Stimulated activated CD8-positive, alpha-beta memory T cell treated with anti-CD3 and anti-CD28 coated beads, Interleukin-15, amount 100 ng/mL, for 1 hour (primary cell): Measurements from ENCODE around the gene OR51M1.

ENCODE experiments used
- DNase-seq: peaks from one replicate; pipeline ENCODE4 v3.0.0-alpha.2; 2020; ENCODE audit warnings: low read depth

The OR51M1 gene

DNA sequence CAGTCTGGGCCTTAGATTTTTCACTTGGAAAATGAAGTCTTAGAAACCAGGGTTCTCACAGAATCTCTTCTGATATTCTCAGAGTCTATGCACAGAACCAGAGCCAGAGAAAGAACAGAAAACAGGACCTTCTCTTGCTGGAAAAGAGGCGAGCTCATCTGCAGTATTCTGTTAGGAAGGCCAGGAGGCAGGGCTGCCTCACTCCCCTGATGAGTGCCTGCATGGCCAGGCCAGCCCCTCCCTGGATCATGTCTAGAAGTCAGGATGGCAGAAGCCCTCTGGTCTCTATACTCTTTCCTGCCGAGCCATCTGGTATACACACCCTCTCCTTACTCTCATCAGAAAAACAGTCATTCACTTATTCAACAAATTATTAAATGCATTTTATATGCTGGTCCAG lies 723 bp downstream of the OR51M1 start:
- no peak for DNase-seq

DNA sequence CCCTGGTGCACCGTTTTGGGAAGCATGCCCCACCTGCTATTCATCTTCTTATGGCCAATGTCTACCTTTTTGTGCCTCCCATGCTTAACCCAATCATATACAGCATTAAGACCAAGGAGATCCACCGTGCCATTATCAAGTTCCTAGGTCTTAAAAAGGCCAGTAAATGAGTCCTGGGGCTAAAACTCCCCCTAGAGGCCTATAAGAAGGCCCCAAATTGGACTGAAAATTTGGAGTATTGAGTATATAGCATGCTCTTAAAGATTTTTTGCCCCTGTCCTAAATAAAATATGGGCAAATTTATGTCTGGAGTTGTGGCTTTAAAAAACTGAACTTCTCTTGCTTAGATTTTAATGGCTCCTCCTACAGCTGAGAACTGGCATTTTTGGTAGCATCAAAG lies 6.6 kb downstream of the OR51M1 start:
- no peak for DNase-seq

- DNase-seq, result no peak
These were observed 10.5 kb downstream of the OR51M1 start for GRCh38 chr11:5394091-5394490.

DNA sequence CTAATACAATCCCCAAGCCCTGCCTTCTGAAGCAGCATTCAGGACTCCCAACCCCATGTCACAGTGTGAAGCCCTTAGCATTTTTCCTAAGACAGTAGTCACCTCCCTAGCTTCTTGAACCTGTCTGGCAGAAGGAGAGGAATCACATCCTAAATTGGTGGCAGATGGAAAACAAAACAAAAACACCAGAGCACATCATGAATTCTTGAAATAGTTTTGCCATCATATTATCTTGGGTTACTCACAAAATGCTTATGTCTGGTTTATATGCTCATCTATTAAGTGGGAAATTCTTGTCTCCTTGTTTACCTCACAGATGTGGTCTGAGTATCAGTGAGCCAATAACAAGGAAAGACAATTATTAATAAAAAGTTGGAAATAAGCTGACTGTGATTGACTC lies 15.3 kb downstream of the OR51M1 start:
- no peak for DNase-seq

DNA sequence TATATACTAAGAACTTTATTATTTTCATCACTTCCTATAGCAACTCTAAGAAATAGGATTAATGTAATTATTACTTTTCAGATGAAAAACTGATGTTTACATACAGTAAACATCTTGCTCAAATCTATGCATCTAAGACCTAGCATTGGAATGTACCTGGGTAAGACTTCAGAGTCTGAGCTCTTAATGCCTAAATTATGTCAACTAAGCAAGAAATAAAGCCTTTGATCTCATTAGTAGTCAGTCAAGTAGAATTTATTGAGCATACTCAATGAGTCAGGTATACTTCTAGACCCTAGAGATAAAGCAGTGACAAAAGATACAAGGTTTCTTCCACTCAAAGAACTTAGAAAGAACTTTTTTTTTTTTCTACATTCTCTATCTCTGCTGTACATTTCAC lies 21.6 kb downstream of the OR51M1 start:
- DNase-seq, result no peak

- no peak for DNase-seq
These were observed 37.4 kb downstream of the OR51M1 start for GRCh38 chr11:5420993-5421392.

DNA sequence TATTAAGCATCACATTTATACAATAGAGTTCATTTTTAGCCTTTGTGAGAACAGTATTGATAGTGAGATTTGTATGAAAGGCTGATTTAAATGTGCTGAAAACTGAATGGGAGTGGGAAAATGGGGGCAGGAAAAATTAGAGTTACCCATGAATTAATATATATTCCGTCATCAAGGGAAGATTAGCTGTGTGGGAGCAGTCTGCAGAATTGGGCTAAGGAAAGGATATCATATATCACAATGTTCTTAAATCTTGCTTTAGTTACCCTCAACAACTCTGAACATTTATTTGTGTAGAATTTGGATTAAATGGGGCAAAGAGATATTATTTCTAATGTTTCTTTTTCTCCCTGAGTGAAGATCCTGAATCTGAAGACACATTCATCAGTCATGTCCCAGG lies 38.2 kb downstream of the OR51M1 start, which contains the start of gene OR51Q1:
OR51Q1 (plus strand) TSS at position 301 of the 400 bp plus-strand sequence; CDS start at position 391, 90 bp downstream.
- no peak for DNase-seq

GRCh38 chr11:5423131-5423530 lies 39.5 kb downstream of the OR51M1 start:
- DNase-seq, result no peak

DNA sequence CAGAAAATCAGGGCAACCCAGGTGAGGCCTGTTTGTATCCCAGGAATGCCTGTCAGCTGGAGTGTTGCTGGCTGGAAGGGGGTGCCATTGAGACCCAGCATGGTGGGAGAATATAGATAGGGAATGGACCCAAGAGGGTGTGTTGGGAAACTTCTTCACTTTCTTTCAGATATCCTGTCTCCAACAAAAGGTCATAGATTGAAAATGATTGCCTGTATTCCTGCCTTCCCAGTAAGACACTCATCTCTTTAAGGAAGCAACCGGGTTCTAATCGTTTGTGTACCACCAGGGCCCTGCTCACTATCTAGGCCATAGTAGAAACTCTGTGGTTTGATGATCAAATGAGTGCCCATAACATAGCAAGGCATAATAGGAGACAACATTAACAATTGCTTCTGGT lies 57.8 kb downstream of the OR51M1 start, which contains the start of gene OR51I1:
OR51I1 (minus strand) TSS at position 101 of the 400 bp plus-strand sequence; CDS start at position 101, 0 bp downstream.
- DNase-seq, result no peak
